Measurements from ENCODE around the gene LRIG1. TPM values are rescaled to one million over a fixed set of nuclear protein-coding genes. Genes with fewer than 3 reads are reported as not detected.

LRIG1 gene
- total and polyA plus RNA-seq, 2 of the 8 experiments (the other 6 are each of a cell fraction or from before 2014, with no cell fraction given), result 78.1 to 88.7 TPM

DNA sequence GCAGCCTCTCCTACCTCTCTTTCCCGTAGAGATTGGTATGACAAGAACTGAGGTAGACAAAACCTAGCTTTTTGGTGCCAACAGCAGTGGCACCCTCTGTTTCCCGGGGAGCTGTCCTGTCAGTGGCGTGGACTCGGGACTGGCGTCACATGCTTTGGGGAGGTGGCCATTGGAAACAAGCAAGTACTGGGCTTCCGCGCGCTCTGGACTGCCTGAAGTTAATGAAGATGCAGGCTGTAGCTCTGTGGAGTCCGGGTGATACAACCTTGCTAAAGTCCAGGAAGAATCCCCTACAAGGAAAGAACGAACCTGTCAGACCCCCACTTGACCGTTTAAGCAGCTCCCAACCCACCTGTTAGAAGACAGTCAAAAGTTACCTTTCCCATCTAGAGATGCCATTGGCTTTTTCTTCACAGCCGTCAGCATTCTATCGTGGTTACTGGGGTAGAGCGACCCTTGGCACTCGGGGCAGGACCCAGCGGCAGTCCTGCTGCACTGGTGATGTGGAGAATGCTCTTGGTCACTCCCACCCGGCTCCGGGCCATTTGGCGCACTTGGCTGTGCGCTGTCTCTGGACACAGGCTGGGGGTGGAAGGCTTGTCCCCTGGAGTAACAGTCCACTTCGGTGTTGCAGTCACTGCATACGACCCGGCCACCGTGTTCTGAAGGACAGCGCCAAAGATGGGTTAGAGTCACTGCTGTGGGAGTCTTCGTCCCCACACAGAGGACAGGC is 120.5 kb downstream of the LRIG1 start (continued):
- TF ChIP-seq SIX5 (IDR thresholded peaks at IDR 0.05; ENCODE audit: low read depth, low read length) (no peak), JUN (IDR thresholded peaks at IDR 0.05; ENCODE audit: low read depth, low read length) (no peak), POLR2A (IDR thresholded peaks at IDR 0.05; ENCODE audit: control extremely low read depth in 1 of 2, low read depth in 2 of 2, low read length in 2 of 2) (no peak), POU5F1 (IDR thresholded peaks at IDR 0.05; ENCODE audit: low read depth, low read length) (no peak), BRCA1 (IDR thresholded peaks at IDR 0.05; ENCODE audit: low read depth, low read length) (no peak), CBX5 (IDR thresholded peaks at IDR 0.05; ENCODE audit: low read depth, low read length) (no peak), NRF1 (IDR thresholded peaks at IDR 0.05; ENCODE audit: low read depth, low read length) (no peak), EP300 (IDR thresholded peaks at IDR 0.05; ENCODE audit: borderline replicate concordance in 1 of 2, low read depth in 2 of 2, low read length in 2 of 2) (no peak)
